Left lung (tissue), 10 donors: ENCODE results near the gene SMARCC1. TPM values are rescaled to one million over a fixed set of nuclear protein-coding genes. Genes with fewer than 3 reads are reported as not detected.

Experiments used
- ATAC-seq: fragments of 200-7000 bp; cut with Tn5 transposase; one replicate; pipeline ENCODE4 v1.9.1; 2020; ENCODE audit warnings: moderate library complexity
- DNase-seq, 4 donors: peaks; one replicate each; pipeline ENCODE4 v3.0.0-alpha.2; 2013 to 2020
- H3K27ac ChIP-seq, 2 donors: fragments of 200-600 bp; sonication (generic) in 1 of 2; one replicate each; pipeline versions ENCODE4 v1.5.0 to v1.8.0; 2020 to 2021
- H3K27me3 ChIP-seq, 2 donors: fragments of 200-600 bp; sonication (generic) in 1 of 2; one replicate each; pipeline versions ENCODE4 v1.5.0 to v1.8.0; 2020 to 2021
- H3K36me3 ChIP-seq, 2 donors: fragments of 200-600 bp; sonication (generic) in 1 of 2; one replicate each; pipeline versions ENCODE4 v1.5.0 to v1.8.0; 2020 to 2021
- H3K4me1 ChIP-seq, 2 donors: fragments of 200-600 bp; one replicate each; pipeline ENCODE4 v1.8.0; 2021
- H3K4me3 ChIP-seq, 2 donors: fragments of 200-600 bp; sonication (generic) in 1 of 2; one replicate each; pipeline versions ENCODE4 v1.5.0 to v1.8.0; 2020 to 2021; ENCODE audit warnings: mild to moderate bottlenecking in 1 of 2
- H3K9me3 ChIP-seq, 2 donors: fragments of 200-600 bp; sonication (generic) in 1 of 2; one replicate each; pipeline versions ENCODE4 v1.5.0 to v1.8.0; 2020 to 2021
- CTCF ChIP-seq, 2 donors: fragments of 200-600 bp; sonication (generic) in 1 of 2; IDR thresholded peaks; one replicate each; pipeline versions ENCODE4 v1.5.0 to v1.8.0; 2021; ENCODE audit warnings: antibody characterized with exemption in 2 of 2
- intact Hi-C, 2 donors: fragments of 100-400 bp; cut with DNase I; formaldehyde crosslinking; loops; one replicate each; pipeline versions ENCODE4 v1.11.2 to v1.14.2; 2022
- polyA plus RNA-seq, 6 donors: library from polyadenylated mRNA; unstranded; fragments of 120-200 nt; gene quantifications; one replicate each; pipeline ENCODE4 v1.2.1, GENCODE V29; 2013; ENCODE audit not compliant: insufficient read length in 6 of 6
- total RNA-seq, 2 donors: library from RNA; stranded (reverse); fragmentation: NEBNext Ultra II Directional; extraction: Animal tissue kit (Norgen Biotek cat#: 25700); gene quantifications; one replicate each; pipeline ENCODE4 v1.2.1, GENCODE V29; 2021
- donor health status: DM: no; HTN: yes; CAD: no.
- donor health status: DM: no; HTN: no; CAD: no.

SMARCC1 gene
- total and polyA plus RNA-seq, 8 donors, result 58.5 to 112 (median 97.6) TPM

- ATAC-seq (no peak), DNase-seq (no peak)
- Histone ChIP-seq H3K27me3 (no peaks in the 10 kb centered on the region), H3K4me3 (no peak overlapping the region), H3K27ac (no peak overlapping the region), H3K36me3 (peaks cover 4 to 86% of the 10 kb centered on the region in 2 donors), H3K4me1 (no peaks in the 10 kb centered on the region), H3K9me3 (no peaks in the 10 kb centered on the region)
- intact Hi-C loops, result no loop called here
- no peak for TF ChIP-seq CTCF (IDR thresholded peaks at IDR 0.05)
Measured at GRCh38 chr3:47678446-47679338, 103.0 kb downstream of the SMARCC1 start.

GRCh38 chr3:47669026-47669749 lies 112.5 kb downstream of the SMARCC1 start:
- no peaks in the 10 kb centered on the region for H3K27me3 ChIP-seq
- peaks cover 0 to 52% of the 10 kb centered on the region in 2 donors for H3K36me3 ChIP-seq
- no peak for DNase-seq
- TF ChIP-seq CTCF (IDR thresholded peaks at IDR 0.05), result no peak
- H3K27ac ChIP-seq, result no peak overlapping the region
- peak; percentile 72 for ATAC-seq
- H3K4me3 ChIP-seq, result no peak overlapping the region
- intact Hi-C loops, result no loop called here
- H3K9me3 ChIP-seq, result no peaks in the 10 kb centered on the region
- H3K4me1 ChIP-seq, result no peaks in the 10 kb centered on the region

- ATAC-seq (no peak), DNase-seq (no peak)
- peaks cover 0 to 6% of the 10 kb centered on the region in 2 donors for H3K4me1 ChIP-seq
- H3K4me3 ChIP-seq, result no peak overlapping the region
- no peaks in the 10 kb centered on the region for H3K27me3 ChIP-seq
- H3K9me3 ChIP-seq, result no peaks in the 10 kb centered on the region
- no peak overlapping the region for H3K27ac ChIP-seq
- H3K36me3 ChIP-seq, result peaks cover 0 to 46% of the 10 kb centered on the region in 2 donors
- intact Hi-C loops, result no loop called here
- TF ChIP-seq CTCF (IDR thresholded peaks at IDR 0.05), result no peak
Measured at GRCh38 chr3:47666118-47666517, 115.6 kb downstream of the SMARCC1 start.

GRCh38 chr3:47664519-47664918 lies 117.2 kb downstream of the SMARCC1 start:
- peak in 1 of 2 donors; percentile 6 for TF ChIP-seq CTCF (IDR thresholded peaks at IDR 0.05)
- intact Hi-C loops, result no loop called here
- Histone ChIP-seq H3K4me1 (peaks cover 0 to 6% of the 10 kb centered on the region in 2 donors), H3K27ac (no peak overlapping the region), H3K27me3 (no peaks in the 10 kb centered on the region), H3K36me3 (peaks cover 0 to 45% of the 10 kb centered on the region in 2 donors), H3K9me3 (no peaks in the 10 kb centered on the region), H3K4me3 (no peak overlapping the region)
- no peak for DNase-seq
- peak; percentile 50 for ATAC-seq
